ENCODE measurements around the gene HOXB8. TPM values are rescaled to one million over a fixed set of nuclear protein-coding genes. Genes with fewer than 3 reads are reported as not detected.
A peak's percentile ranks its signal among the peaks of the same experiment; 100 is the strongest.

Gene HOXB8
- total RNA-seq, 1 donor from 2014 or later = not detected

GRCh38 chr17:48630009-48630924 lies 15.2 kb upstream of the HOXB8 start:
- no peak overlapping the region for H3K4me3 Mint-ChIP-seq
- Histone ChIP-seq H3K9ac (no peak overlapping the region), H3F3A (ENCODE audit: low read depth) (peaks cover 4% of the 10 kb centered on the region), H3K27me3 (peaks cover 100% of the 10 kb centered on the region), H3K4me3 (no peak overlapping the region), H3K4me1 (peaks cover 8% of the 10 kb centered on the region), H4K20me1 (ENCODE audit: low read depth) (peaks cover 95% of the 10 kb centered on the region), H3K4me2 (no peak overlapping the region), H2AFZ (replicated peaks) (no peak overlapping the region), H3K36me3 (no peaks in the 10 kb centered on the region), H3K79me2 (ENCODE audit: low read depth) (no peaks in the 10 kb centered on the region), H3K9me3 (ENCODE audit: low read depth) (no peaks in the 10 kb centered on the region), H3K27ac (no peak overlapping the region)
- H3K36me3 Mint-ChIP-seq = no peaks in the 10 kb centered on the region
- peaks cover 93% of the 10 kb centered on the region for H3K27me3 Mint-ChIP-seq (ENCODE audit: insufficient read depth, low read depth)
- no peak for TF ChIP-seq EZH2phosphoT487 (IDR thresholded peaks at IDR 0.05)
- peak; percentile 31 for TF ChIP-seq EZH2 (IDR thresholded peaks at IDR 0.05)
- peaks cover 14% of the 10 kb centered on the region for H3K9me3 Mint-ChIP-seq
- H3K27ac Mint-ChIP-seq = no peak overlapping the region
- no peak for DNase-seq (ENCODE audit: low spot score)
- H3K4me1 Mint-ChIP-seq = peaks cover 6% of the 10 kb centered on the region

- H3K27me3 ChIP-seq = peaks cover 100% of the 10 kb centered on the region
- H3K79me2 ChIP-seq (ENCODE audit: low read depth) = no peaks in the 10 kb centered on the region
- H3K4me3 ChIP-seq = no peak overlapping the region
- DNase-seq (ENCODE audit: low spot score) = no peak
- H3K36me3 ChIP-seq = no peaks in the 10 kb centered on the region
- H3K36me3 Mint-ChIP-seq = no peaks in the 10 kb centered on the region
- H3F3A ChIP-seq (ENCODE audit: low read depth) = peaks cover 4% of the 10 kb centered on the region
- peaks cover 87% of the 10 kb centered on the region for H3K27me3 Mint-ChIP-seq (ENCODE audit: insufficient read depth, low read depth)
- H3K27ac Mint-ChIP-seq = no peak overlapping the region
- no peaks in the 10 kb centered on the region for H3K9me3 ChIP-seq (ENCODE audit: low read depth)
- no peak overlapping the region for H3K4me2 ChIP-seq
- H3K9ac ChIP-seq = no peak overlapping the region
- TF ChIP-seq EZH2 (IDR thresholded peaks at IDR 0.05) = peak; percentile 68
- no peak for TF ChIP-seq EZH2phosphoT487 (IDR thresholded peaks at IDR 0.05)
- TF ChIP-seq CTCF (IDR thresholded peaks at IDR 0.05) = no peak
- no peak overlapping the region for H3K4me3 Mint-ChIP-seq
- H3K27ac ChIP-seq = no peak overlapping the region
- H2AFZ ChIP-seq (replicated peaks) = no peak overlapping the region
- H3K4me1 Mint-ChIP-seq = peaks cover 6% of the 10 kb centered on the region
- H3K4me1 ChIP-seq = peaks cover 9% of the 10 kb centered on the region
- H4K20me1 ChIP-seq (ENCODE audit: low read depth) = peaks cover 98% of the 10 kb centered on the region
- peaks cover 12% of the 10 kb centered on the region for H3K9me3 Mint-ChIP-seq
Measured at GRCh38 chr17:48629411-48629759, 14.3 kb upstream of the HOXB8 start.

- H3K9me3 Mint-ChIP-seq = peaks cover 11% of the 10 kb centered on the region
- no peak for DNase-seq (ENCODE audit: low spot score)
- Histone ChIP-seq H3K9ac (no peak overlapping the region), H3K9me3 (ENCODE audit: low read depth) (no peaks in the 10 kb centered on the region), H3K4me3 (no peak overlapping the region), H3K27me3 (peaks cover 100% of the 10 kb centered on the region), H2AFZ (replicated peaks) (no peak overlapping the region), H3K36me3 (no peaks in the 10 kb centered on the region), H3K4me2 (no peak overlapping the region), H3K27ac (no peak overlapping the region), H3K4me1 (peaks cover 9% of the 10 kb centered on the region), H3K79me2 (ENCODE audit: low read depth) (no peaks in the 10 kb centered on the region), H4K20me1 (ENCODE audit: low read depth) (peaks cover 98% of the 10 kb centered on the region), H3F3A (ENCODE audit: low read depth) (peaks cover 4% of the 10 kb centered on the region)
- H3K27me3 Mint-ChIP-seq (ENCODE audit: insufficient read depth, low read depth) = peaks cover 87% of the 10 kb centered on the region
- H3K36me3 Mint-ChIP-seq = no peaks in the 10 kb centered on the region
- H3K27ac Mint-ChIP-seq = no peak overlapping the region
- no peak overlapping the region for H3K4me3 Mint-ChIP-seq
- no peak for TF ChIP-seq CTCF (IDR thresholded peaks at IDR 0.05)
- peak; percentile 64 for TF ChIP-seq EZH2phosphoT487 (IDR thresholded peaks at IDR 0.05)
- TF ChIP-seq EZH2 (IDR thresholded peaks at IDR 0.05) = peak; percentile 51
- H3K4me1 Mint-ChIP-seq = peaks cover 6% of the 10 kb centered on the region
Measured at GRCh38 chr17:48628649-48629410, 13.7 kb upstream of the HOXB8 start.
